GM19452 (cell line): Measurements from ENCODE around the gene CFLAR.
A peak's percentile ranks its signal among the peaks of the same experiment; 100 is the strongest.
"Not testable (repeated sequence)": the region's sequence is repeated elsewhere in the genome, so short reads cannot be mapped to it uniquely, and the experiment has no call there.

Source experiments
- ATAC-seq: cut with Tn5 transposase; IDR thresholded peaks from one replicate; pipeline ENCODE4 v1.9.1; 2021; ENCODE audit not compliant: unreplicated experiment

The CFLAR gene

DNA sequence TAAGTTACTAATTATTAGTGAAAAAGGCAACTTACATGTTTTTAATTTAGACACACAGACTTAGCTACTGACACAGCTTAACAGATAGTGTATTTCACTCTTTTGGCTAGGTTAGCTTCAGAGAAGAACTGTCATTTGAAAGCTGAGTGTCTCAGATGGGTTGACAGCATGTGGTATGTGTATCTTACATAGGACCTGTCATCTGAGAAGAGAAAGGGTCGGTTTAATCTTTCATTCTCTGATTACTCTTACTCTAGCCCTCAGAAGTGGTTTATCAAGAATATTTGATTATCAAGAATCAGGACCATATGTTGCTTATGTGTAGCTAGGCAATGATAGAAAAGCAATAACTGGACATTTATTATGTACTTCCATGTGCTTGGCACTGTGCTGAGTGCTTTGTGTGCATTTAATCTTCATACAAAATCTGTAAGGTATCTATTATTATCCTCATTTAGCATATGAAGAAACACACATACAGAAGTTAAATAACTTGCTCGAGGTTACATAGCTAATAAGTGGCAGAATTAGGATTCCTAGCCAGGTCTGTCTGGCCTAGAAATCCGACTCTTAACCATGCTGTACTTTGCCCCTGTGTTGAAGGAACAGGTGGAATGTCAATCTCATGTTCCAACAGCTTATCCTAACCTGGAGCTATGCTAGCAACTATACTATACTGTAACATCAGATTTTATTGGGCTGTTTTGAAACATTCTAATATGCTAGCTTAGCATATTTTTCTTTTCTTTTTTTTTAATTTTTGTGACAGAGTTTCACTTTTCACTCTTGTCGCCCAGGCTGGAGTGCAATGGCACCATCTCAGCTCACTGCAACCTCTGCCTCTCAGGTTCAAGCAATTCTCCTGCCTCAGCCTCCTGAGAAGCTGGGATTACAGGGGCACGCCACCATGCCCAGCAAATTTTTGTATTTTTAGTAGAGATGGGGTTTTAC, 28.4 kb downstream of the CFLAR start:
- ATAC-seq, result no peak

DNA sequence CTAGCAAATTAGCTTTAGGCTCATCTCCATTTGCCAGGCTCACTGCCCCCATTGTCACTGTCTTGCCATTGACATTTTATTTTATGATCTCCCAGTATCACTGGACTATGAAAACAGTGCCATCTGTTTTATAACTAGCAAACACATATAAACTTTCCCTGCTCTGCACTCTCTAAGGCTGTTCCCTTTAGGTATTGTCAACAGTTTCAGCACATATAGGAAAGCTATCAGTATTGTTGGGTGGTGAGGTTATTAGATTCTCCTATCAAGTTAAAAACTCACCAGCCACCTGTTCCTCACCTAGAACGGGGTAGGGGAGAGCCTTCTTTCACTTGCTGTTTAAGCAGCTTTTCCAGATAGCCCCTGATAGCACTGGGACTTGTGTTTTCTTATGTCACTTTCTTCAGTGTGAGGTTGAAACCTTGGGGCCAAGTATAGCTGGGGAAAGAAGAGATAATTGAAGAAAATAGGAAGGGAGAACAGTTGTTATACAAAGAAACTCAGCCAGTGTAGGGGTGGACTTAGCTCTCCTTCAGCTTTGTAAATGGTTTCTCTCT, 32.5 kb downstream of the CFLAR start:
- ATAC-seq, result no peak

DNA sequence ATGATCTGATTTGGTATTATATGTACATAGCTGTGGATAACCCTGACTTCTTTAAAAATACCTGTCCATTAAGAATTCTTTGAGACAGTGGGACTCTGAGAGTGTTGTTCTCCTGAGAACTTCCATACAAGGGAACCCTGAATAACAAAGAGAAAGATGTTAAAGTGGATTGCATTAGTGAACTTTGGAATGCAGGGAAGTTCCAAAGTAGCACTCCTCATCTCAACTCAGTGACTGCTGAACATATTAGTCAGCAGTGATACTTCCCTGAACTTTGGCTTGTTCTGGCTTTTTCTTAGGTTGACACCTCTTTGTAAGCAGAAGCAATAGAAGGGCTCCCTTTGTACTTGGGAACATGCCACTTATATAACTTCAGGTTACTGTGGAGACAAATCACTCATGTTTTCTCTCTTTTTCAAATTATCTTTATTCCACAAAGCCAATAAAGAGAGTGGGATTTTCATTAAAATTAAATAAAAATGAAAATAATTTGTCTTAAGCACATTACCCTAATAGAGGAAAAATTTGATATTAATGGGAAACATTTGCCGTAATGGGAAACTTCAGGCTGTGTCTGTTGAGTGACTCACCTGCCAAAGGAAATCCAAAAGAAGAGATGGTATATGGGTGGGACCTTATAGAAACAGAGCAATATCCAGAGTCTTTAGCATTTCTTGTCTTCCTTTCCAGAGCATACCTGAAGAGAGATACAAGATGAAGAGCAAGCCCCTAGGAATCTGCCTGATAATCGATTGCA, 33.3 kb downstream of the CFLAR start:
- no peak for ATAC-seq

DNA sequence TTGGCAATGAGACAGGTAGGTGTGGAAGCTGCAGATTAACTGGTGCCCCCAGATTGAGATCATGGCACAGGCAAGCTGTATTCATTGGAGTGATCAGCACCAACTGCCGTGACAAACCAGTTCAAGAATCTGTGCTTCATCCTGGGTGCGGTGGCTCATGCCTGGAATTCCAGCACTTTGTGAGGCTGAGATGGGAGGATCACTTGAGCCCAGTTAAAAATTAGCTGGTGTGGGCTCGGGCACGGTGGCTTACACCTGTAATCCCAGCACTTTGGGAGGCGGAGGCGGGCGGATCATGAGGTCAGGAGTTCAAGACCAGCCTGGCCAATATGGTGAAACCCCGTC, 33.8 kb downstream of the CFLAR start:
- ATAC-seq, result not testable (repeated sequence)

DNA sequence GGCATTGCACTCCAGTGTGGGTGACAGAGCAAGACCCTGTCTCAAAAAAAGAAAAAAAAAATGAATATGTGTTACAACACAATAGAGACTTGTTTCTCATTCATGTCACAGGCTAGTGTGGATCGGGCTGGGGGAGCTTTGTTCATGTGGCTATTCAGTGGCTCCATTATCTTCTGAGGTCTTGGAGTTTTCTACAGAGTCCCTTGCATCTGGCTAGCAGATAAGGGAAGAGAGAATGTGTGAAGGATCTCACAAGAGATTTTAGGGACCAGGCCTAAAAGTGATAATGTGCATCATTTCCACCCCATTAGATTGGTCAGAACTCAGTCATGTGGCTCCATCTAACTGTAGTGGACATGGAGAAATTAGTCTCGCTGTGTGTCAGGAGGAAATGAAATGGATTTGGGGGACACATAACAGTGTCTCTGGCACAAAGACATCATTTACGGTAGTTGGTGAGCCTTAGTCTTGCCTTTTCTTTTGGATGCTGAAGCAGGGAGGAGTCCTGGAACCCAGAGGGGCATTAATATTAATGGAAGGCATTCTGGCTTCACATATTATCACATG, 34.6 kb downstream of the CFLAR start:
- ATAC-seq, result no peak

DNA sequence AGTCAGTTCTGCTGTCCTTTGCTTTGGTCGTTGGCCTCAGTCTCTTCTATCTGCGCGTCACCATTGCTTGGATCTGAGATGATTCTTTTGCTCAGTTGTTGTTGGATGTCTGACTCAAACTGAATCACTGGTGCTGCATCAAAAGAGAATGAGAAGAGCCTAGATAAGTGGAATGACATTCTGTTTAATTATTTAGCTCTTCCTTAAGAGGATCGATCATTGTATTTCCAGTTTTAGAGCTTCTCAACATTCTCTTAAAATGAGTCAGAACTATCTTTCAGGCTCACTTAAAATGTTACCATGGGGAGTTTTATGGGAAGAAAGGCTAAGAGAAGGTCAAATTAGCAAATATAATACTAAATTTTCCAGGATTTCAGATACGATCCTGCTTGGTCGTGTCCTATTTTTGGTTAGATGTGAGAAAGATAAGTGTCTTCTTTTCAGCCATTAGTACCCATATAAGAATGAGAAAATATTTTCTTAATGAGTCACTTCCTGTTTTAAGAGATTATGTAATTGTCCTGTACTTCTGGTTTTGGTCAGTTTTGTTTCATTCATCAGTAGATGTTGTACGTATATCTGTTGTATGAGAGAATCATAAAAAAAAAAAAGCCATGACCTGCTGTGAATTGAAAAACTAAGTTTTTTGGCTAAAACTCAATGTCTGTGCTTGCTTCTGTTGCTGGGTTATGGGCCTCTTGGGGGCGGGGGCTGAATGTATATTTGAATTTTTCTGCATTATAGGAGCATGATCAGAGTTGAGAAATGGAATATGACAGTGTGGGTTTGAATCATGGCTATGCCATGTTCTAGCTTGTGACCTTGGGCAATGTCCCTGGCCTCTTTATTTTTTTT, 35.4 kb downstream of the CFLAR start:
- peak; percentile 87 for ATAC-seq

DNA sequence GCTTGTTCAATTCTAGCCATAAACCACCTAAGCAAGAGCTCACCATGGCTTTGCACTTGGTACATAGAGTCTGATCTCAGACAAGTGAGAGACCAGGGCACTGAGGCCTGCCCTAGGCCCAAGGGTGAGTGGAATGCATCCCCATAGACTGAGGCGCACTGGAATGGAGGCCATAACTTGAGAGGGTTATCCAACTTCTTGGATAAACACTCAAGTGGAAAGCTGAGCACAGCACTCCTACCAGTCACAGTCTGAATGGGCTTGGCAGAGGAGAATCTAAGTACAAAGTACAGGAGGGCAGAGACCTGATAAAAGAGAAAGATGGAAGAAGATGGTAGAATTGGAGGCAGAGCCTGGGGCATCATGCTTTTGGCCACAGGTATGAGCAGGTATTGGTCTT, 36.6 kb downstream of the CFLAR start:
- no peak for ATAC-seq

DNA sequence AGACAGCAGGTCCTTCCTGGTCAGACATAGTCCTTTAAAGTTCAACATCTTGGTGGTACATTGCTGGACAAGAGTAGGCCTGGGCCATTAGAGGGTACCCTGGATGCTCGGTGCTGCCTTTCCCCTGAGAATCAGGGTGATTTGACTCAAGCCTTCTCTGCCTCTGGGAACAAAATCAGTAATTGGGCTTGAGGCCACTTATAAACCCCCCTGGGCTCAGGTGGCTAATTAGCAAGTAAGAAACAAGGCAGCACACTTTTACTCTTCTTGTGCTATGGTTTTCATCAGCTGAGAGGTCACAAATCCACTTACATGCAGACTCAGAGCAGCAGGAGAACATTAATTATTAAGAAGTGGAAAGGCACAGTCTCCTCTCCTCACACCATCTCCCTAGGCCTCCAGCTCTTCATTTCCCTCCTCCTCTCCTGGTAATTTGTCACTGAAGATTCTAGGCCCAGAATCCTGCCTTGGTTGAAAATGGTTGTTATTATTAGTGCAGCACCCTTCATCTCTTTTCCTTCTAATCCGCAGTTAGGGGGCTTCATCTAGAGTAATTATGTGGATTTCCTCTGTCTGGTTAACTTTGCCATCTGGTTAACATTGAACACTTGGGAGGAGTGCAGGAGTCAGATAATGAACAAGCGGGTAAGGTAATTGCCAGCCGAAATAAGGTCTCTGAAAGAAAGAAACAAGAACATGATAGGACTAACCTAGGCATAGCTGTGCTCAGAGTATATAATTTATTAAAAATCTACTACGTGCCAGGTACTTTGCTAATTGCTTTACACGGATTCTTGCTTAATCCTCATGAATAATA, 37.2 kb downstream of the CFLAR start:
- ATAC-seq, result no peak

DNA sequence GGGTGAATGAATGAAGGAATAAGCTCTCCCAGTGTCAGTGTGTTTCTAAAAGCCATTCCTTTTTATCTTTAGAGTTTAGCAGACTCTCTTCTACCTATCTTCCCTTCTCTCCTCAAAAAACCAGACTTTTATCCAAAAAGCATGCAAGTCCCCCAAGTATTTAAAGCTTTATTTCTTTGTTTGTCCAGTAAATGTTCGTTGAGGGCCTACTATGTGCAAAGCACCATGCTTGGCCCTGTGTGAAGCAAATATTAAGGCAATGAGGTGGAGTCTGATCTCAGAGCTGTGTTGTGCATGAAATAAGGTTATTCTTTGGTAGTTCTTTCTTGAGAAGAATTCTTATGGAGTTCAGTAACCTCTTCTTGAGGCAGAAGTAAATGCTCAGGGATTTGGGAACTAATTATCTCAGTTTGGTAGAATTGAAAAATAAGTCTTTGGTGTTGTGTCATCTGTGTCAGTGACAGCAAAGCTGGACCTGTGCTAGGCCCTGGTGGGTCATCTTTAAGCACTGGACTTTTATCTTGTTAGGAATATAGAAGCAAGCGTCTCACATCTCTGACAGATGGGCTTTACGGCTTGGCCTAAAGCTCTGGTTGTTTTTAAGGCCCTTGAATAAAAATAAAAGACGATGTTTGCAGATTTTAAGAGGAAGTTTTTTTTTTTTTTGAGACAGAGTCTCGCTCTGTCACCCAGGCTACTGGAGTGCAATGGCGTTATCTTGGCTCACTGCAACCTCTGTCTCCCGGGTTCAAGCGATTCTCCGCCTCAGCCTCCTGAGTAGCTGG, 38.8 kb downstream of the CFLAR start:
- ATAC-seq, result no peak

DNA sequence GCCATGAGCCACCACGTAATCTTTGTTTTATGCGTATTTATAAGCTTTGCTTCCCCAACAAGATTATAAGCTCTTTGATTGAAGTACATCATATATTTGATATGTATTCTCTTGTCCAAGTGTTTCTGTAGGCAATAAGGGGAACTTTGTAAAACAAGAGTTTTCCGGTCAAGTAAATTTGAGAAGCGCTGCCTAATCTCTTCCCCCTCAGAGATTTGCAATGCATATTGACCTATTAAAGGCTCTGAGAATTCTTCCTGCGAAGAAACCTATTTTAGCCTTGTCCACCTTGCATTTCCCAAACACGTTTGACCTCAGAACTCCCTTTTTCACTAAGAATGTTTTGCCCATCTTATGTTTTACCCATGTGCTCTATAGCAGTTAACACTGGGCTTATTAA, 40.1 kb downstream of the CFLAR start:
- no peak for ATAC-seq

DNA sequence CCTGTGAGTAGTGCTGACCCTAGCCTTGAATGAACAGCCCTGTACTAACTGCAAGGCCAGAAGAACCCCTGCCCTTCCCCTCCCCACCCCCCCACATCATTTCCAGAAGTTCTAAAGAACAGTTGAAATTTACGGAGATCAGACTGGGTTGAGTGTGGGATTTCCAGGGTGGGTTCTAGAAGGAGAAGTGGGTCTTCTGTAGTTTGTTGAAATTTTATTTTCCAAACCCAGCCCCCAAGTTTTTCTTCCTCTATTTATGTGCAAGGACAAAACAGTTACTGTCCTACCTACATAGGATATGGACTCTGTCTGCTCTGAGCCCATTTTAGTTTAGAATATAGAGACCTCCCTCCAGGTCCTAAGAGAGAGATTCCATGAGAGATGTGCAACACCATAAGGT, 40.7 kb downstream of the CFLAR start:
- no peak for ATAC-seq

DNA sequence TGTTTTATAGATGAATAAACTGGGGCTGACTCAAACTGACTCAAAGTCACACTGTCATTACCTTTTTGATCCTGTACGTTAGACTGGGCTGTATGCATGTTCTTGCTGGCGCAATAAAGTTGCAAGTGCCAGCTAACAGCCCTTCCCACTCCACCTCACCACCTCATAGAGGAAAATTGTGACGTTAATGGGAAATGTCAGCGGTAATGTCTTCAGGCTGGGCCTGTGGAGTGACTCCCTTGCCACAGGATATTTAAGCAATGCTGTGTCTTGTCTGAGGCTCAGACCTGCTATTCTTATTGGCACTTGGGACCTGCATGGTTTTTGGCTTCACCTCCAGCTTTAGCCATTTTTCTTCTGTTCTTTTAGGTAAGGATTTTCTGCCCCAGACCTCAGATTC, 41.7 kb downstream of the CFLAR start:
- peak; percentile 26 for ATAC-seq

DNA sequence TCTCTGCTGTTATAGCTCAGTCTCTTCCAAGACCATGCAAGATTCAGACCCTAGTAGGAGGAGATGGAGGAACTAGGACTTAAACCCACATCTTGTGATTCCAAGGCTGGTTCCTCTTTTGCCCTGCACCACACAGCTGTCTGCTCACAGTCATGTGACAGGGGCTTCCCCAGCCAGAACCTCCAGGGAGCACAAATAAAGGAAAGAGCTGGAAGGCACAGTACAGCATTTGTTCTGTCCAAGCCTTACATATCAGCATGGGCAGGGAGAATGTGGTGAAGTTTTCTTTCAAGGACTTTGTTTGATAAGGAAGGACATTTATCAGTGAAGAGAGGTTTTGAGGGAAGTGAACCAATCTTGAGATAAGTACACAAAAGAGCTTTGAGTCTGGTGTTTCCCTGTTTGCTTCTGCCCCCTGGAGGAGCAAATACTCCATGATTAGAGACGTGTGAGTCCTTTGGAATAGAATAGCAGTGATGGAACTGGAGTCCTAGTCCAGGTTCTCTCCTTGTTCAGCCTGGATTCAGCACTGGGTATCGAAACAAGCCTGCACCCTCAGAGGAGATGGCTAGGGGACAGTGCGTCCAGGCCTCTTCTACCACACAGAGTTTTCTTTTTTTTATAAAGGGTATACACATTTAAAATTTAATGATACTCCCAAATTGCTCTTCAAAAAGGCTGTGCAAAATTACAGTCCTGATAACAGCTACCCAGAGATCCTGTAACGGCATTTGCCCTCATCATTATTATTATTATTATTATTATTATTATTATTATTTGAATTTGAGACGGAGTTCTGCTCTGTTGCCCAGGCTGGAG, 42.4 kb downstream of the CFLAR start:
- peak; percentile 94 for ATAC-seq

DNA sequence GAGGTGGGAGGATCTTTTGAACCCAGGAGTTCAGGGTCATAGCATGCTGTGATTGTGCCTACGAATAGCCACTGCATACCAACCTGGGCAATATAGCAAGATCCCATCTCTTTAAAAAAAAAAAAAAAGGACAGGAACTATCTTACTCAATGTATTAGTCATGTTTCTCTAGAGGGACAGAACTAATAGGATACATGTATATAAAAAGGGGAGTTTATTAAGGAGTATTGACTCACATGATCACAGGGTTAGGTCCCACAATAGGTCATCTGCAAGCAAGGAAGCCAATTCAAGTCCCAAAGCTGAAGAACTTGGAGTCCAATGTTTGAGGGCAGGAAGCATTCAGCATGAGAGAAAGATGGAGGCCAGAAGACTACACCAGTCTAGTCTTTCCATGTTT, 48.2 kb downstream of the CFLAR start:
- ATAC-seq, result no peak

DNA sequence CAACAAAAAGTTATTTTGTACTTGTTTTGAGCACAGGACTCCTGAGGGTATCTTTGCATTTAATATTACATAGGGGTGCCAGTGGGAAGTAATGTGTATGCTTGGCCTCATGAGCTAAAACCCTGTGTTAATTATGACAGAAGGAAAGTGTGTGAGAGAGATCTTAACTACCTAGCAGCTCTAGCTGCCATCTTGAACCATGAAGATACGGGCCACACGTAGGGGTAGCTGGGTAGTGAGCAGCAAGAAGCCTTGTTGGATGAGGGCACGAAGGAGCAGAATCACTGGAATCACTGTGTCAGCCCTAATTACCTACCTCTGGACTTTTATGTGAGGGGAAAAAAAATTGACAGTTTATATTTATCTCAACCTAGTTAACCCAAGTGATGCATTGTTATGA, 51.6 kb downstream of the CFLAR start:
- no peak for ATAC-seq

DNA sequence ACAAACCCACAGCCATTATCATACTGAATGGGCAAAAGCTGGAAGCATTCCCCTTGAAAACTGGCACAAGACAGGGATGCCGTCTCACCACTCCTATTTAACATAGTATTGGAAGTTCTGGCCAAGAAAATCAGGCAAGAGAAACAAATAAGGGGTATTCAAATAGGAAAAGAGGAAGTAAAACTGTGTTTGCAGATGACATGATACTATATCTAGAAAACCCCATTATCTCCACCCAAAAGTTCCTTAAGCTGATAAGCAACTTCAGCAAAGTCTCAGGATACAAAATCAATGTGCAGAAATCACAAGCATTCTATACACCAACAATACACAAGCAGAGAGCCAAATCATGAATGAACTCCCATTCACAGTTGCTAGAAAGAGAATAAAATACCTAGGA, 52.5 kb downstream of the CFLAR start:
- ATAC-seq, result not testable (repeated sequence)

DNA sequence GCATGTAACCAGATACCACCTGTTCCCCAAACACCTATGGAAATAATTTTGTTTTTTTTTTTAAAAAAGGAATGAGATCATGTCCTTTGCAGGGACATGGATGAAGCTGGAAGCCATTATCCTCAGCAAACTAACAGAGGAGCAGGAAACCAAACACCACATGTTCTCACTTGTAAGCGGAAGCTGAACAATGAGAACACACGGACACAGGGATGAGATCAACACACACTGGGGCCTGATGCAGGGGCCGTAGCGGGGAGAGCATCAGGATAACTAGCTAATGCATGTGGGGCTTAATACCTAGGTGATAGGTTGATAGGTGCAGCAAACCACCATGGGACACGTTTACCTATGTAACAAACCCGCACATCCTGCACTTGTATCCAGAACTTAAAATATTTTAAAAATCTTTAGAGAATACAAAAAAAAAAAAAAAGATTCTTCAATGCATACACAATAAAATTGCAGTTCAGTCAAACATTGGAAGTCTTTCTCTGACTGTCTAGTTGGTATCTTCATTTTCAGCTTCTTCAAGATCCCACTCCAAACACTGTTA, 55.4 kb downstream of the CFLAR start:
- no peak for ATAC-seq

DNA sequence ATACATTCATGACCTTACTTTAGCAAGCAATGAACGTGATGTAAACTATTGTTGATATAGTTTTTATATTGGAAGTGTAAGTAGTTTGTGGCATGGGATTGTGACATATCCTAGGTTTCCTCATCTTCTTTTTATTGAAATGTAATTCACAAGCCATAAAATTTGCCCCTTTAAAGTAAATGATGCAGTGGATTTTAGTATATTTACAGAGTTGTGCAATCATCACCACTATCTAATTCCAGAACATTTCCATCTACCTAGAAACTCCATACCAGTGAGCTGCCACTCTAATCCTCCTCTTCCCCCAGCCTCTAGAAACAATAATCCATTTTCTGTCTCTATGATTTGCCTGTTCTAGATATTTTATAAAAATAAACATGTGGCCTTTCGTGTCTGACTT, 56.3 kb downstream of the CFLAR start:
- no peak for ATAC-seq
